G401 (cell line): ENCODE data around the gene LSG1. TPM values are rescaled to one million over a fixed set of nuclear protein-coding genes. Genes with fewer than 3 reads are reported as not detected.

Source experiments
- DNase-seq: peaks from one replicate; pipeline ENCODE4 v3.0.0-alpha.2; 2015; ENCODE audit warnings: low spot score
- in situ Hi-C: cut with HindIII; loops from 2 replicates; pipeline ENCODE4 v1.10.0; 2016; ENCODE audit warnings: low sequenced_read_pairs, mixed read lengths
- total RNA-seq: library from RNA; depleted of rRNA; stranded (reverse); fragments of >200 nt; shearing (Covaris generic); gene quantifications from 2 replicates; pipeline ENCODE4 v1.2.3, GENCODE V29; 2014; rRNA removed

Gene LSG1
- 38.4 and 39.1 TPM in 2 replicates for total RNA-seq

GRCh38 chr3:194671900-194672808, at the start of gene LSG1:
LSG1 (minus strand) TSS chr3:194672191; CDS start chr3:194672162, 29 bp downstream.
- DNase-seq, result peak; percentile 93
- in situ Hi-C loops, result no loop called here

- no peak for DNase-seq
- in situ Hi-C loops, result no loop called here
These were observed 48.1 kb upstream of the LSG1 start for GRCh38 chr3:194720048-194720447.

DNA sequence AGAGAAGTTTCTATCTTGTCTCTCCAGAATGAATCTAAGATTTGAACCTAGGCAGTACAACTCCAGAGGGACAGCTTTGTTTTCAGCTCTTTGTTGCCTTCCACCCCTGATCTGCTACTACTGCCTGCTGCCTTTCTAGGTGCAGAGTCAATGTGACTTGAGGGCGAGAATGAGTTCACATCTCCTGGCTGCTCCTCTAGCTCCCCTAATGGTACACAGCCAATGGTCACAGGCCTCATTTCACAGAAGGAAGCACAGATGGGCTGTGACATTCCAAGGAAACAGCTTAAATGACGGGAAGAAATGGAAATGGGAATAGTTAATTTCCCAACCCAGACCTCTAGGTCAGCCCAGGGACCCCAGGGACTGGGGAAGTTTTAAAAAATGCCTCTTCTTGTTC, 46.1 kb upstream of the LSG1 start:
- in situ Hi-C loops, result no loop called here
- peak; percentile 26 for DNase-seq

- no peak for DNase-seq
- in situ Hi-C loops, result no loop called here
These were observed 43.2 kb upstream of the LSG1 start for GRCh38 chr3:194715022-194715800.

DNA sequence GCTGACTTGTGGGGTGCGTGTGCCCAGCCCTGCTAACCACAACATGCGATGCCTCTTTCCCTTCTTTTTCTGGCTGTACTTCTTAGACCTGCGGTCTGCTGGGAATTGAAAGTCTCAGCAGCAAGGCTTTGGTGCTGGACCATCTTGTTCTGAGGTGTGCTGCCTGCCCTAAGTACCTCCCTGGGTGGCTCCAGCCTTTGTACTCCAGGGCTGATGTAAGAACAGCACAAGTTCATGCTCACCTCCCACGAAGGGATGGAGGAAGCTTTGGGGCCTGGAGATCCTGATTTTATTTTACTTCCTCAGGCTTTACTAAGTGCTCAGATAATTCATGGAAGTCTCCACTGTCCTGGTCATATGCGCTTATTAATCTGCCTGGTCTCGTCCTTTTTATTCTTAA, 42.6 kb upstream of the LSG1 start:
- in situ Hi-C loops, result no loop called here
- no peak for DNase-seq

DNA sequence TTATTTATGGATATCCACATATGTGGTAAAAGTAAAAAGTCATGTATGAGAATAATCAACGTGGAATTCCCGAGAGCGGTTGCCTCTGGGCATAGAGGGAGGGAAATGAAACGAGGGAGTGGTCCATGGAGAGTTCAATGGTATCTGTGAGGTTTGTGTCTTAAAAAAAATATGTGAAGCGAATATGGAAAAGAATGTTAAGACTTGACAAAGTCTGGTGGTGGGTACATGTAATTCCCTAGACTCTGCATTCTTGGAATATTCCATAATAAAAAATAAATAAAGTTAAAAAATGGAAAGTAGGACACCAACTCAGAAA, 42.1 kb upstream of the LSG1 start:
- in situ Hi-C loops, result no loop called here
- no peak for DNase-seq

DNA sequence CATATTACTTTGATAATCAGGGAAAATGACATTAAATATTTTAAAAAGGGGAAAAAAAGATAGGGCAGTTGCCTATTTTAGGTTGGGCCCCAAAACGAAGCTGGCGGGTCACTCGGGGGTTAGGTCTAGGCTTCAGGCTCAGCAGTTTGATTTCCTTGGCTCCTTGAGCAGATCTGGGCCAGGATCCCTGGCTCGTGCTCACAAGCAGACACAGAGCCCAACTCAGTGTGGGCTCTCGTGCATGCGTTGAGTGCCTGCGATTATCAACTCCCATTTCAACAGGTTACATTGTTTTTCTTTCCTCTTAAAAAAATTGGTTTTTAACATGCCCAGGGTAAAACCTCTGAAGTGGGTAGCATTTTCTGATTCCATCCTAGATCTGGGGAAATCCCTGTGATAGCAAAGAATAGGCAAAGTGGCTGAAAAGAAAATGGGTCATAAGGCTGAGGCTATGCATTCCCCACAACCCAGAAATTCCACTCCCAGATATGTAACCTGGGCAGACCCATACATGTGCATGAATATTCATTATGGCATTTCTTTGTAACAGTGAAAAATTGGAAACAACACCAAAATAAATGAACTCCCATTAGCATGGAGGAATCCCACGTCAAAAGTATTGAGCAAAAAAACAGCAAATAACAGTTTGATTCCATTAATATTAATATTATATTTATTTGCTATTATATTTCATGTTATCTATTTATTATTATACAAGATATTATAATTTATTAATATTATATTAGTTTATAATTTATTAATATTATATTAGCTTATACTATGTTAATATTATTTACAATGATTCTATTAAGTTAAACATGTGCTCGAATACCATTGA, 41.5 kb upstream of the LSG1 start:
- in situ Hi-C loops, result no loop called here
- no peak for DNase-seq

- no peak for DNase-seq
- in situ Hi-C loops, result no loop called here
These were observed 39.9 kb upstream of the LSG1 start for GRCh38 chr3:194711913-194712312.

DNA sequence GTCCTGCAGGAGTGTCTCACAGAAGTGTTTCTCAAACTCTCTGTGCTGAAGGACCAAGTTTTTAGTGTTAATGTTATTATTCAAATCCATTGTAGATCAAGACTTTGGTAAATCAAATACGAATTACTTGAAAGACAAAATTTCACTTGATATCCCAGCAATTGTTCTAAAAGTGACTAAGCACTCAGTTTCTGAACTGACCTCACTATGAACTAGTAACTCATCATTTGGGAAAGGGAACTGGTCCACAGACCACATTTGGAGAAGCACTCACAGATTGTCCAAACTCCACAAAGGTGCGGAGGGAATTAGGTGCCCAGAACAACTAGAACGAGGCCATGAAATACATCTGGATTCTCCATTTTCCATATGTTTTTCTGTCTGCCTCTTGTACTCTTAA, 39.3 kb upstream of the LSG1 start:
- in situ Hi-C loops, result no loop called here
- DNase-seq, result no peak

GRCh38 chr3:194707147-194707540, 35.2 kb upstream of the LSG1 start:
- no peak for DNase-seq
- in situ Hi-C loops, result no loop called here

GRCh38 chr3:194705761-194706160, 33.8 kb upstream of the LSG1 start:
- in situ Hi-C loops, result no loop called here
- no peak for DNase-seq

GRCh38 chr3:194705227-194705626, 33.2 kb upstream of the LSG1 start:
- in situ Hi-C loops, result no loop called here
- no peak for DNase-seq

DNA sequence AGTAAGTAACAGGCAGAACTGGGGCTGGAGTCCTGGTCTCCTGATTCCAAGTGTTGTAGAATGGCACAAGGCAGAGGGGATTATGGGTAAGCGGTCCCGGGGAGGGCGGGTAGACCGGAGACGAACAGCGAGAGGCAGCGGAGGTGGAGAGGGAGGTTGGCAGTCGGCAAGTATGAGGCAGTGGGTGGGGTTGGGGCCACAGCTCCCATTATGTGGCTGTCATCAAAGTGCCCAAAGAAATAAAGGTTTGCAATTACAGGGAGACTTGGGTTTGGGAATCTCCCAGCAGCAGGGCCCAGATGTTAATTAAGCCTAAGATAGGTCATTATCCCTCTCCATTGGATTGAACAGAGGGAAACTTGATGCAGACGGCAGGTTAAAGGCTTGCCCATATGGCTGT, 30.6 kb upstream of the LSG1 start:
- in situ Hi-C loops, result no loop called here
- no peak for DNase-seq

GRCh38 chr3:194696702-194697101, 24.7 kb upstream of the LSG1 start:
- no peak for DNase-seq
- in situ Hi-C loops, result no loop called here

DNA sequence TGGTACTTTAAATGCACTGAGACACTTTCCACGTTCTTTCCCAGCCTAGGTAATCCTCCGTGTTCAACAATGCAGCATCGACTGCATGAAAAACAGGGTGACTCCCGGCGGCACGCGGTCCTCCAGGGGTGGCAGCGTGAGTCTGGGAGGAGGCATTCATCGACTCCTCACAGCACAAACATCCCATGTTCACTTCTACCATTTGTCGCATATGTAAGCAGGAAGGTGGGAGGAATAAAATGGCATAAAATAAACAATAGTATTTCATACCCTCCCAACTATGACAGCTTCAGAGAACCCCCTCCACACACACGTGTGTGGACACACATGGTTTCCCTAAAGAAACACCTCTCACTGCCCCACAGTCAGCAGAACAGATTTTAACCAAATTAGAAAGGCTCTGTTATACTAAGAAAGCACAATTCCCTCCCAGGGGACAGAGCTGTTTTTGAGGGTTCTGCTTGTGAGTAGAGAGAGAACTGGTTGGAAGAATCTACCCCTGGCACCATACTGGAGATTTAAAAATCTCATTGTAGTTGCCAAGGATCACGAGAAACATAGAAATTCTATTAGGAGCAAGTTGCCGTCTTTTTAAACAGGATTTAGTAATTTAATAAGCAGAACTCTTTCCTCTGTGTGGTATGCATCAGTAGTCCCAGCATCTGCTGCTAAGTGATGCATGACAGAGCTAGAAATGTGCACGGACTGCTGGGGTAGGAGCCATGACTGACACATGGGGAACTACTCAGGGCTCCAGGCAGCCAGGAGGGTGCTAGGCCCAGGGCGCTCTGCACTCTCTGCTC, 19.7 kb upstream of the LSG1 start:
- in situ Hi-C loops, result no loop called here
- no peak for DNase-seq

GRCh38 chr3:194690501-194691372, 18.7 kb upstream of the LSG1 start:
- DNase-seq, result no peak
- in situ Hi-C loops, result no loop called here

DNA sequence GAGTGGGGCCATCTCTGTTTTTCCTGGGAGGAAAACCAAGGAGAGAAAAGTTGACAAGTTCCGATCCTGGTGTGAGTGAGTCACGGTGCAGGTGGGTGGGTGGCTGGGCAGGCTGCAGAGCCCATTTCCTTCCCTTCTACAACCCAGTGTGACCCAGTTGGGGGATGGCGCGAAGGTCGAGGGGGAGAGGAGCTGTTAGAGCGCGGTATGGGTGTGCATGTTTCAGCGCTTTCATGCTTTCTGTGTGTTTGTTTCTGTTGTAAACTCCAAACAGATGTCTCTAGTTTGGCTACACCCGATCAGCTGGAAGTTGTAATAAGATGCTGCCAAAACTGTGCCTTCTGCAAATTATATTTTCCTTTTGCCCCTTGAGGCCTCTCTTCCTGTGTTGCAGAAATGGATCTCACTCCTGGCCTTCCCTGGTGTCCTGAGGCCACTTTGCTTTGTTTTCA, 17.5 kb upstream of the LSG1 start:
- in situ Hi-C loops, result loop anchor here (10.0 kb wide), 1 partner anchor 555 kb away; no protein-coding TSS in a partner anchor

DNA sequence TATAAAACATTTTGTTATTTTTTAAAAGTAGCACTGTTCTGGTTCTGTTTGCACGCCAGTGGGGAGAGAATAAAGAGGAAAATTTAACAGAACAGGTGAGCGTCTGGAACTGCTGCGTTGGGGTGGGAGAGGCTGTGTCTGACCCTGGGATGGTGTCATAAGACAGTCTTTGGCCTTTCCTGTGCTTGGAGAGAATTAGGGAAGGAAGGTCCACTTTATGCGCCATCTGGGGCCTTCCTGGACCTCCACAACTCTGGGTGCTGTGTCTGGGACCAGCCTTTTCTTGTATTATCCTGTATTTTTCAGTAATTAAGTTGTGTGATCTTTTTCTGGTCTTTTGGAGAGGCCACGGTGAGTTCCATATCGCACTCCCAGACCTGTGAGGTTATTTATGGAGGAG, 17.0 kb upstream of the LSG1 start:
- DNase-seq, result no peak
- in situ Hi-C loops, result loop anchor here (10.0 kb wide), 1 partner anchor 556 kb away; no protein-coding TSS in a partner anchor

More for the DNA sequence above, 17.5 kb upstream of the LSG1 start:
- no peak for DNase-seq
